Myocyte (in vitro differentiated cells): ENCODE data around the gene ZDHHC18. TPM values are rescaled to one million over a fixed set of nuclear protein-coding genes. Genes with fewer than 3 reads are reported as not detected.
"Not testable (repeated sequence)": the region's sequence is repeated elsewhere in the genome, so short reads cannot be mapped to it uniquely, and the experiment has no call there.

Experiments used
- DNase-seq: peaks from one replicate; pipeline ENCODE4 v3.0.0-alpha.2; 2012; ENCODE audit warnings: low read depth
- total RNA-seq: library from RNA; depleted of rRNA; stranded (reverse); fragments of >200 nt; gene quantifications from 2 replicates; pipeline ENCODE4 v1.2.3, GENCODE V29; 2014

The ZDHHC18 gene
- total RNA-seq, 1 donor from 2014 or later: 11.8 TPM

GRCh38 chr1:26831546-26832248, 5.2 kb downstream of the ZDHHC18 start:
- no peak for DNase-seq

GRCh38 chr1:26832249-26832960, 5.9 kb downstream of the ZDHHC18 start:
- no peak for DNase-seq

GRCh38 chr1:26833432-26834405, 7.2 kb downstream of the ZDHHC18 start:
- DNase-seq: no peak

- not testable (repeated sequence) for DNase-seq
Measured at GRCh38 chr1:26837665-26838064, 11.2 kb downstream of the ZDHHC18 start.

- DNase-seq: peak; percentile 35
Measured at GRCh38 chr1:26838474-26839338, 12.2 kb downstream of the ZDHHC18 start.

GRCh38 chr1:26839339-26839722, 12.8 kb downstream of the ZDHHC18 start:
- DNase-seq: no peak

GRCh38 chr1:26839779-26840178, 13.3 kb downstream of the ZDHHC18 start:
- no peak for DNase-seq

GRCh38 chr1:26844424-26845196, 18.1 kb downstream of the ZDHHC18 start:
- DNase-seq: no peak

GRCh38 chr1:26847826-26848225, 21.3 kb downstream of the ZDHHC18 start:
- not testable (repeated sequence) for DNase-seq

- no peak for DNase-seq
Measured at GRCh38 chr1:26848499-26848898, 22.0 kb downstream of the ZDHHC18 start.

- peak; percentile 52 for DNase-seq
Measured at GRCh38 chr1:26848941-26849774, 22.7 kb downstream of the ZDHHC18 start.

- DNase-seq: no peak
Measured at GRCh38 chr1:26851106-26851684, 24.7 kb downstream of the ZDHHC18 start.

GRCh38 chr1:26852701-26853100, 26.2 kb downstream of the ZDHHC18 start:
- no peak for DNase-seq

- DNase-seq: peak; percentile 89
Measured at GRCh38 chr1:26853156-26853555, 26.7 kb downstream of the ZDHHC18 start.

GRCh38 chr1:26853600-26853999, 27.1 kb downstream of the ZDHHC18 start:
- DNase-seq: no peak

- no peak for DNase-seq
Measured at GRCh38 chr1:26854906-26855305, 28.4 kb downstream of the ZDHHC18 start.

- DNase-seq: no peak
Measured at GRCh38 chr1:26855636-26856035, 29.1 kb downstream of the ZDHHC18 start.

GRCh38 chr1:26856181-26856580, 29.7 kb downstream of the ZDHHC18 start:
- no peak for DNase-seq
